Heart right ventricle (tissue), 16 donors: Measurements from ENCODE around the gene CLEC16A. TPM values are rescaled to one million over a fixed set of nuclear protein-coding genes. Genes with fewer than 3 reads are reported as not detected.

Source experiments
- ATAC-seq, 8 donors: fragments of 200-7000 bp; cut with Tn5 transposase; one replicate each; pipeline ENCODE4 v1.9.1; 2020; ENCODE audit warnings: mild to moderate bottlenecking in 8 of 8, moderate library complexity in 8 of 8, moderate number of reproducible peaks in 1 of 8
- DNase-seq, 2 donors: peaks; one replicate each; pipeline ENCODE4 v3.0.0-alpha.2; 2020
- H3K27ac ChIP-seq, 10 donors: fragments of 200-600 bp; sonication (generic) in 2 of 10; one replicate each; pipeline versions ENCODE4 v1.5.0 to v1.8.0; 2020 to 2022; ENCODE audit warnings: mild to moderate bottlenecking in 3 of 10
- H3K27me3 ChIP-seq, 7 donors: fragments of 200-600 bp; one replicate each; pipeline ENCODE4 v1.8.0; 2021 to 2022; ENCODE audit warnings: mild to moderate bottlenecking in 2 of 7
- H3K36me3 ChIP-seq, 9 donors: fragments of 200-600 bp; sonication (generic) in 1 of 9; one replicate each; pipeline versions ENCODE4 v1.5.0 to v1.8.0; 2020 to 2022; ENCODE audit warnings: mild to moderate bottlenecking in 2 of 9
- H3K4me1 ChIP-seq, 9 donors: fragments of 200-600 bp; sonication (generic) in 1 of 9; one replicate each; pipeline versions ENCODE4 v1.5.0 to v1.8.0; 2020 to 2022; ENCODE audit warnings: mild to moderate bottlenecking in 4 of 9
- H3K4me3 ChIP-seq, 10 donors: fragments of 200-600 bp; sonication (generic) in 2 of 10; one replicate each; pipeline versions ENCODE4 v1.5.0 to v1.8.0; 2020 to 2022; ENCODE audit warnings: mild to moderate bottlenecking in 7 of 10, moderate library complexity in 2 of 10
- H3K9me3 ChIP-seq, 11 donors: fragments of 200-600 bp in 10 of 11; sonication (generic) in 2 of 11; one replicate each; pipeline versions ENCODE4 v1.5.0 to v1.8.0; 2013 to 2022; ENCODE audit warnings: mild to moderate bottlenecking in 2 of 11, control low read depth in 1 of 11, moderate library complexity in 1 of 11
- WGBS, 2 donors: extraction: QIAGEN DNeasy Blood & Tissue Kit; methylation state at CpG; one replicate each; pipeline ENCODE4 v1.1.7; 2013; ENCODE audit warnings: inconsistent platforms in 1 of 2; 5-methylcytosine and 5-hydroxymethylcytosine counted together
- intact Hi-C, 10 donors: fragments of 100-400 bp; cut with DNase I; formaldehyde crosslinking; loops; one replicate each; pipeline versions ENCODE4 v1.11.1 to v1.14.2; 2022
- polyA plus RNA-seq, 2 donors: library from polyadenylated mRNA; stranded (reverse); fragments of 200-250 nt; gene quantifications; one replicate each; pipeline ENCODE4 v1.2.3, GENCODE V29; 2013
- total RNA-seq, 10 donors: library from RNA; stranded (reverse); fragmentation: NEBNext Ultra II Directional in 3 of 10; extraction: Animal tissue kit (Norgen Biotek cat#: 25700) in 3 of 10; gene quantifications; one replicate each; pipeline versions ENCODE4 v1.2.1 to v1.2.4, GENCODE V29; 2021 to 2023
- TF ChIP-seq, protein P1 (sequence below), 9 donors: fragments of 200-600 bp; sonication (generic) in 2 of 9; IDR thresholded peaks; one replicate each; pipeline versions ENCODE4 v1.5.0 to v1.8.0; 2021 to 2022; ENCODE audit warnings: antibody characterized with exemption in 9 of 9, mild to moderate bottlenecking in 5 of 9, moderate library complexity in 1 of 9
- donor health status: Arrhythmogenic right ventricular cardiomyopathy.
- donor health status: ischemic (EF 13 %, LVEDD 7.1; RV severe dilation, severe dysfunction).
- donor health status: healthy with polysubstance abuse.
- donor health status: DM: no; HTN: yes; CAD: no.
- donor health status: DM: no; HTN: no; CAD: no.
- donor health status: ischemic (EF 25% LVEDD 6.9; RV normal size, moderate dysfunction).
- donor health status: ischemic (EF 25% LVEDD 5.7; RV mildly dilated, moderate dysfunction).
- donor health status: healthy.
- donor health status: DM: yes; HTN: yes; CAD: no.
- donor health status: Ischemic cardiomyopathy.
- donor health status: ischemic (EF 35%, LVEDD 5.7; RV mildly dilated, moderate dysfunction).
- donor health status: nonischemic (EF 11% LVEDD 7.7; RV severe dilation, severe dysfunction).
- donor health status: DM: yes; HTN: yes; CAD: no.
- donor health status: PGD.
- donor health status: ischemic (EF 29% LVEDD 5.4; RV normal size, mild dysfunction).
- donor health status: nonischemic (EF 23%, LVEDD 6.1; RV moderate dilation, normal function).

The CLEC16A gene
- total and polyA plus RNA-seq, 12 donors: 12.1 to 30.8 (median 23.0) TPM

- WGBS, 2 donors: 78% methylated on average over 5 of the region's 5 CpGs
- ATAC-seq: no peak
- intact Hi-C loops: no loop called here
- no peaks in the 10 kb centered on the region for H3K27me3 ChIP-seq
- TF ChIP-seq, protein P1, sequence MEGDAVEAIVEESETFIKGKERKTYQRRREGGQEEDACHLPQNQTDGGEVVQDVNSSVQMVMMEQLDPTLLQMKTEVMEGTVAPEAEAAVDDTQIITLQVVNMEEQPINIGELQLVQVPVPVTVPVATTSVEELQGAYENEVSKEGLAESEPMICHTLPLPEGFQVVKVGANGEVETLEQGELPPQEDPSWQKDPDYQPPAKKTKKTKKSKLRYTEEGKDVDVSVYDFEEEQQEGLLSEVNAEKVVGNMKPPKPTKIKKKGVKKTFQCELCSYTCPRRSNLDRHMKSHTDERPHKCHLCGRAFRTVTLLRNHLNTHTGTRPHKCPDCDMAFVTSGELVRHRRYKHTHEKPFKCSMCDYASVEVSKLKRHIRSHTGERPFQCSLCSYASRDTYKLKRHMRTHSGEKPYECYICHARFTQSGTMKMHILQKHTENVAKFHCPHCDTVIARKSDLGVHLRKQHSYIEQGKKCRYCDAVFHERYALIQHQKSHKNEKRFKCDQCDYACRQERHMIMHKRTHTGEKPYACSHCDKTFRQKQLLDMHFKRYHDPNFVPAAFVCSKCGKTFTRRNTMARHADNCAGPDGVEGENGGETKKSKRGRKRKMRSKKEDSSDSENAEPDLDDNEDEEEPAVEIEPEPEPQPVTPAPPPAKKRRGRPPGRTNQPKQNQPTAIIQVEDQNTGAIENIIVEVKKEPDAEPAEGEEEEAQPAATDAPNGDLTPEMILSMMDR (IDR thresholded peaks at IDR 0.05): no peak
- no peak overlapping the region for H3K27ac ChIP-seq
- H3K9me3 ChIP-seq: no peaks in the 10 kb centered on the region
- H3K4me1 ChIP-seq: peaks cover 0 to 18% (median 0%) of the 10 kb centered on the region in 9 donors
- H3K36me3 ChIP-seq: no peaks in the 10 kb centered on the region
- H3K4me3 ChIP-seq: no peak overlapping the region
- no peak for DNase-seq
Measured at GRCh38 chr16:11191665-11192064, 247.3 kb downstream of the CLEC16A start.

DNA sequence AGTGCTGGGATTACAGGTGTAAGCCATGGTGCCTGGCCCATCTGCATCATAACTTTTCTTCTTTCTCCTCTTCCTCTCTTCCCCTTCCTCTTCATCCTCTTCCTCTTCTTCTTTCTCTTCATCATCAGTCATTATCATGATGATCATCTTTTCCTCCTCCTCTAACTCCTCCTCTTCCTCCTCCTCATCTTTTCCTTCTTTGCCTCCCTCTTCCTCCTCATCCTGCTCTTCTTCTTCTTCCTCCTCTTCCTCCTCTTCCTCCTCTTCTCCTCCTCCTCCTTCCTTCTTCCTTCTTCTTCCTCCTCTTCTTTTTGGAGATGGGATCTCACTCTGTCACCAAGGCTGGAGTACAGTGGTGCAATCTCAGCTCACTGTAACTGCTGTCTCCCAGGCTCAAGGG lies 249.1 kb downstream of the CLEC16A start:
- no peak overlapping the region for H3K27ac ChIP-seq
- no peaks in the 10 kb centered on the region for H3K36me3 ChIP-seq
- no peak overlapping the region for H3K4me3 ChIP-seq
- no peaks in the 10 kb centered on the region for H3K9me3 ChIP-seq
- DNase-seq: no peak
- ATAC-seq: no peak
- H3K4me1 ChIP-seq: peaks cover 0 to 18% (median 0%) of the 10 kb centered on the region in 9 donors
- TF ChIP-seq, protein P1 (IDR thresholded peaks at IDR 0.05): no peak
- intact Hi-C loops: no loop called here
- H3K27me3 ChIP-seq: no peaks in the 10 kb centered on the region

- WGBS, 2 donors: 55 to 56% methylated on average over 5 of the region's 5 CpGs
- DNase-seq (no peak), ATAC-seq (no peak)
- Histone ChIP-seq H3K27ac (no peak overlapping the region), H3K27me3 (no peaks in the 10 kb centered on the region), H3K9me3 (no peaks in the 10 kb centered on the region), H3K36me3 (no peaks in the 10 kb centered on the region), H3K4me1 (peaks cover 0 to 28% (median 0%) of the 10 kb centered on the region in 9 donors), H3K4me3 (no peak overlapping the region)
- intact Hi-C loops: no loop called here
- TF ChIP-seq, protein P1 (IDR thresholded peaks at IDR 0.05): no peak
Measured at GRCh38 chr16:11194913-11195312, 250.5 kb downstream of the CLEC16A start.

DNA sequence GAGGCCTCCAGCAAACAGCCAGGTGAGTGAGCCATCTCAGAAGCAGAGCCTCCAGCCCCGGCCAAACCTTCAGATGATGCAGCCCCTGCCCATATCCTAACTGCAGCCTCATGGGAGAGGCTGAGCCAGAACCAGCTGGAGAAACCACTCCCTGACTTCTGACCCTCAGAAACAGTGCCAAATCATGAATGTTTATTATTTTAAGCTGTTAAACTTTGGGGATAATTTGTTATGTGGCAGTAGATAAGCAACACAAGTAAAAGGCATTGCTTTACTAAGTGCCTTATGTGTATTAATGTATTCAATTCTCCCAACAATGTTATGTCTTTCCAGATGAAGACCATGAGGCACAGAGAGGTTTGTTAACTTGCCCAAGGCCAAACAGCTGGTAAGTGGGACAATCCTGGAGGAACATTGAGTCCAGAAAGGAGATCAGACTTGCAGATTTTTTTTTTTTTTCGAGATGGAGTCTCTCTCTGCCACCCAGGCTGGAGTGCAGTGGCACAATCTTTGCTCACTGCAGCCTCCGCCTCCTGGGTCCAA lies 252.0 kb downstream of the CLEC16A start:
- 65 to 78% methylated on average over 3 of the region's 3 CpGs for WGBS, 2 donors
- no peak for ATAC-seq
- Histone ChIP-seq H3K27me3 (no peaks in the 10 kb centered on the region), H3K27ac (no peak overlapping the region), H3K4me1 (peaks cover 0 to 28% (median 0%) of the 10 kb centered on the region in 9 donors), H3K4me3 (no peak overlapping the region), H3K9me3 (no peaks in the 10 kb centered on the region), H3K36me3 (no peaks in the 10 kb centered on the region)
- TF ChIP-seq, protein P1 (IDR thresholded peaks at IDR 0.05): no peak
- no peak for DNase-seq
- intact Hi-C loops: no loop called here
